Measurements from ENCODE around the gene GABRR1. TPM values are rescaled to one million over a fixed set of nuclear protein-coding genes. Genes with fewer than 3 reads are reported as not detected.
"Not testable (repeated sequence)": the region's sequence is repeated elsewhere in the genome, so short reads cannot be mapped to it uniquely, and the experiment has no call there.

GABRR1 gene
- total RNA-seq, 2 donors from 2014 or later = 0.21 TPM; not detected in 1

DNA sequence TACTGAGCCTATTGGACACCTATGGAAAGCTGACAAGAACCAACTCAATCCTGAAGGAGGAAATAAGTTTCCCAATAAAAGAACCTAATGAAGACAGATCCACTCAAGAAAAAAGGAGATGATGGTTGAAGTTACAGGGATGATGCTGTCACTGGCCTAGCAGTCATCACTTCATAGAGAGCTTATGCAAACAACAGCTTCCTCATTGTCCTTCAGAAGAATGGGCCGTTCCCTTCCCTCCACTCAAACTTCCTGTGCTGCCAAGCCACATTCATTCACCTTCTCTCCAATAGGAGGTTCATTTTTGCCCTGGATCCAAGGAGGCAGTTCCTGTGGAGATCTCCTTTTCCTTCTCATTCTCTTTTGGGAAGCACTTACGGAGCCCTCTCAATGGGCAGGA is 85.1 kb downstream of the GABRR1 start:
- no peaks in the 10 kb centered on the region for H3K4me1 ChIP-seq
- no peak for DNase-seq
- H3K27ac ChIP-seq = no peak overlapping the region
- H3K9ac ChIP-seq (ENCODE audit: low read depth in 2 of 2, low read length in 2 of 2) = no peak overlapping the region
- intact Hi-C loops (cut with DNase I) = no loop called here
- no peak overlapping the region for H3K4me3 ChIP-seq
- TF ChIP-seq, protein P1, sequence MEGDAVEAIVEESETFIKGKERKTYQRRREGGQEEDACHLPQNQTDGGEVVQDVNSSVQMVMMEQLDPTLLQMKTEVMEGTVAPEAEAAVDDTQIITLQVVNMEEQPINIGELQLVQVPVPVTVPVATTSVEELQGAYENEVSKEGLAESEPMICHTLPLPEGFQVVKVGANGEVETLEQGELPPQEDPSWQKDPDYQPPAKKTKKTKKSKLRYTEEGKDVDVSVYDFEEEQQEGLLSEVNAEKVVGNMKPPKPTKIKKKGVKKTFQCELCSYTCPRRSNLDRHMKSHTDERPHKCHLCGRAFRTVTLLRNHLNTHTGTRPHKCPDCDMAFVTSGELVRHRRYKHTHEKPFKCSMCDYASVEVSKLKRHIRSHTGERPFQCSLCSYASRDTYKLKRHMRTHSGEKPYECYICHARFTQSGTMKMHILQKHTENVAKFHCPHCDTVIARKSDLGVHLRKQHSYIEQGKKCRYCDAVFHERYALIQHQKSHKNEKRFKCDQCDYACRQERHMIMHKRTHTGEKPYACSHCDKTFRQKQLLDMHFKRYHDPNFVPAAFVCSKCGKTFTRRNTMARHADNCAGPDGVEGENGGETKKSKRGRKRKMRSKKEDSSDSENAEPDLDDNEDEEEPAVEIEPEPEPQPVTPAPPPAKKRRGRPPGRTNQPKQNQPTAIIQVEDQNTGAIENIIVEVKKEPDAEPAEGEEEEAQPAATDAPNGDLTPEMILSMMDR (IDR thresholded peaks at IDR 0.05) = no peak
- no peaks in the 10 kb centered on the region for H3K36me3 ChIP-seq
- H3K27me3 ChIP-seq = no peaks in the 10 kb centered on the region
- no peaks in the 10 kb centered on the region for H3K9me3 ChIP-seq

DNA sequence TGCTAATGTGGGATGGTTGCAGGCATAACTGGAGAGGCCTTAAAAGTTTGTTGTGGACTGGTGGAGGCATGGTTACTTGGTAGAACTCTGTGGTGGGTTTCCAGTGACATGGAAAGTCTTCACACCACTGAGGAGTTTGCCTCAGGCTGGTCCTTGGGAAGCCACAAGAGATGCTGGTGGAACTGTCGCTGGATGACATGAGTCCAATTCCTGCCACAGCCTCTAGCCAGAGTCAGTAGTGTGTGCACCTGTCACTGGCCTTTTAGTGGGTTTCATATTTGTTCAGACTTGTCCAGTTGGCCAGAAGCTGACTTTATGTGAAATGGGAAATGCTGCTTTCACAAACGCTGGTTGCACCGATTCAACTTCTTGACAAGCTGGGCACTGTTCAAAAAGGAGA is 85.6 kb downstream of the GABRR1 start:
- H3K36me3 ChIP-seq = no peaks in the 10 kb centered on the region
- H3K4me3 ChIP-seq = no peak overlapping the region
- no peaks in the 10 kb centered on the region for H3K4me1 ChIP-seq
- TF ChIP-seq, protein P1 (IDR thresholded peaks at IDR 0.05) = no peak
- no peak overlapping the region for H3K27ac ChIP-seq
- no peaks in the 10 kb centered on the region for H3K27me3 ChIP-seq
- no peak overlapping the region for H3K9ac ChIP-seq (ENCODE audit: low read depth in 2 of 2, low read length in 2 of 2)
- intact Hi-C loops (cut with DNase I) = no loop called here
- no peak for DNase-seq
- no peaks in the 10 kb centered on the region for H3K9me3 ChIP-seq

DNA sequence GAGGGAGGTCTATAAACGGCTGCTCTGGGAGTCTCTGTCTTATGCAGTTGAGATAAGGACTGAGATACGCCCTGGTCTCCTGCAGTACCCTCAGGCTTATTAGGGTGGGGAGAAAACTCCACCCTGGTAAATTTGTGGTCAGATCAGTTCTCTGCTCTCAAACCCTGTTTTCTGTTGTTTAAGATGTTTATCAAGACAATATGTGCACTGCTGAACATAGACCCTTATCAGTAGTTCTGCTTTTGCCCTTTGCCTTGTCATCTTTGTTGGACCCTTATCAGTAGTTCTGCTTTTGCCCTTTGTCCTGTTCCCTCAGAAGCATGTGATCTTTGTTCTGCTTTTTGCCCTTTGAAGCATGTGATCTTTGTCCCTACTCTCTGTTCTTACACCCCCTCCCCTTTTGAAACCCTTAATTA is 88.9 kb downstream of the GABRR1 start:
- H3K9me3 ChIP-seq; H3K9ac ChIP-seq (ENCODE audit: low read depth in 2 of 2, low read length in 2 of 2); H3K27ac ChIP-seq; DNase-seq; H3K27me3 ChIP-seq; intact Hi-C loops (cut with DNase I); H3K4me3 ChIP-seq; H3K4me1 ChIP-seq; H3K36me3 ChIP-seq: not testable (repeated sequence)

Other genes starting within 250 kb of the GABRR1 start
- 100 to 1,000 TPM in 1 of 2 donors, 10 to 100 TPM in 1; 47.8 to 143 TPM for gene PNRC1, start 136.6 kb downstream of the GABRR1 start, total RNA-seq
- under 1 TPM in 1 of 2 donors, not detected in 1; 0.35 TPM for gene SRSF12, start 99.3 kb downstream of the GABRR1 start, total RNA-seq
- gene PM20D2, start 71.3 kb downstream of the GABRR1 start, total RNA-seq = 10 to 100 TPM; 19.2 to 24.2 TPM
- under 1 TPM; 0.48 to 0.49 TPM for gene GABRR2, start 97.9 kb upstream of the GABRR1 start, total RNA-seq
- 10 to 100 TPM; 32.1 to 57.2 TPM for gene UBE2J1, start 135.4 kb upstream of the GABRR1 start, total RNA-seq
- gene RRAGD, start 194.9 kb upstream of the GABRR1 start, total RNA-seq = 1 to 10 TPM; 2.0 to 4.4 TPM
- gene ANKRD6, start 215.8 kb upstream of the GABRR1 start, total RNA-seq = 1 to 10 TPM; 1.6 to 3.1 TPM